Colonic mucosa (tissue), 4 donors: ENCODE results near the gene ZNF547. TPM values are rescaled to one million over a fixed set of nuclear protein-coding genes. Genes with fewer than 3 reads are reported as not detected.
A peak's percentile ranks its signal among the peaks of the same experiment; 100 is the strongest.

ENCODE experiments used
- DNase-seq: peaks from one replicate; pipeline ENCODE4 v3.0.0-alpha.2; 2020
- H3K27ac ChIP-seq: fragments of 200-600 bp; one replicate; pipeline ENCODE4 v1.8.0; 2021
- H3K27me3 ChIP-seq: fragments of 200-600 bp; one replicate; pipeline ENCODE4 v1.8.0; 2021
- H3K36me3 ChIP-seq: fragments of 200-600 bp; one replicate; pipeline ENCODE4 v1.8.0; 2021
- H3K4me1 ChIP-seq: fragments of 200-600 bp; one replicate; pipeline ENCODE4 v1.8.0; 2021; ENCODE audit warnings: mild to moderate bottlenecking
- H3K4me3 ChIP-seq: fragments of 200-600 bp; one replicate; pipeline ENCODE4 v1.8.0; 2021
- H3K9ac ChIP-seq, 2 donors: one replicate each; pipeline ENCODE4 v1.7.0; 2013; ENCODE audit warnings: control low read depth in 2 of 2, low read depth in 2 of 2, low read length in 2 of 2
- H3K9me3 ChIP-seq: fragments of 200-600 bp; one replicate; pipeline ENCODE4 v1.8.0; 2021
- intact Hi-C: fragments of 100-400 bp; cut with DNase I; formaldehyde crosslinking; loops from one replicate; pipeline ENCODE4 v1.14.1; 2022
- total RNA-seq, 2 donors: library from RNA; stranded (reverse); fragmentation: NEBNext Ultra II Directional in 1 of 2; extraction: Animal tissue kit (Norgen Biotek cat#: 25700) in 1 of 2; gene quantifications; one replicate each; pipeline ENCODE4 v1.2.1, GENCODE V29; 2021
- TF ChIP-seq, protein P1 (sequence below): fragments of 200-600 bp; IDR thresholded peaks from one replicate; pipeline ENCODE4 v1.8.0; 2022; ENCODE audit warnings: antibody characterized with exemption, mild to moderate bottlenecking
- donor health status: healthy.
- donor health status: DM: no; HTN: no; CAD: no.
- donor health status: DM: no; HTN: no; CAD: no.

ZNF547 gene
- total RNA-seq, 2 donors from 2014 or later: 1.2 to 2.3 TPM

DNA sequence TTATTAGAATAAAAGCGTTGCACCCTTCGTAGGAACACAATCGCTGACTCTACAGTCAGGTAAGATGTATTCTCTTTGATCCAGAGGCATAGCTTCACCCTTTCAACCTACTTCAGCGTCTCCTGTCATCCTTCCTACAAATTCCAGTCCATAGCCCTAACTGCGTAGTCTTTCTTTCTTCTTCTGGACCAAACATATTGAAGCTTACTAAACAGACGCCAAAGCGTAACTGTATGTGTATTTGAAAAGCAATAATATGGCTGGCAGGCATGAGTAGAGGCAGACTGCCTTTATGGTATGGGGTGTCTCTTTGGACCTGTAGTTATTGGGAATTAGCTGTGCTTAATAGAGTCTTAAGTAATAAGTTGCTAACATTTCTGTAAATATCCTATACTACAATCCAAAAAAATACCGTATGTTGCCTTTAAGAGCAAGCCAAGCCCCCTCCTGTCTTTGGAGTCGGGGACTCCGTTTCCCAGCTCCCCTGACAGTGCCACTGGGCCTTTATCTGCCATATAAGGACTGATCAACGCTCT, 25.9 kb downstream of the ZNF547 start:
- no peaks in the 10 kb centered on the region for H3K36me3 ChIP-seq
- no peaks in the 10 kb centered on the region for H3K4me1 ChIP-seq
- no peaks in the 10 kb centered on the region for H3K9me3 ChIP-seq
- intact Hi-C loops: no loop called here
- no peak for DNase-seq
- H3K9ac ChIP-seq: peak overlapping the region in 1 of 2 donors; percentile 82
- peak overlapping the region; percentile 53 for H3K4me3 ChIP-seq
- H3K27me3 ChIP-seq: no peaks in the 10 kb centered on the region
- TF ChIP-seq, protein P1, sequence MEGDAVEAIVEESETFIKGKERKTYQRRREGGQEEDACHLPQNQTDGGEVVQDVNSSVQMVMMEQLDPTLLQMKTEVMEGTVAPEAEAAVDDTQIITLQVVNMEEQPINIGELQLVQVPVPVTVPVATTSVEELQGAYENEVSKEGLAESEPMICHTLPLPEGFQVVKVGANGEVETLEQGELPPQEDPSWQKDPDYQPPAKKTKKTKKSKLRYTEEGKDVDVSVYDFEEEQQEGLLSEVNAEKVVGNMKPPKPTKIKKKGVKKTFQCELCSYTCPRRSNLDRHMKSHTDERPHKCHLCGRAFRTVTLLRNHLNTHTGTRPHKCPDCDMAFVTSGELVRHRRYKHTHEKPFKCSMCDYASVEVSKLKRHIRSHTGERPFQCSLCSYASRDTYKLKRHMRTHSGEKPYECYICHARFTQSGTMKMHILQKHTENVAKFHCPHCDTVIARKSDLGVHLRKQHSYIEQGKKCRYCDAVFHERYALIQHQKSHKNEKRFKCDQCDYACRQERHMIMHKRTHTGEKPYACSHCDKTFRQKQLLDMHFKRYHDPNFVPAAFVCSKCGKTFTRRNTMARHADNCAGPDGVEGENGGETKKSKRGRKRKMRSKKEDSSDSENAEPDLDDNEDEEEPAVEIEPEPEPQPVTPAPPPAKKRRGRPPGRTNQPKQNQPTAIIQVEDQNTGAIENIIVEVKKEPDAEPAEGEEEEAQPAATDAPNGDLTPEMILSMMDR: no peak
- peak overlapping the region; percentile 65 for H3K27ac ChIP-seq

DNA sequence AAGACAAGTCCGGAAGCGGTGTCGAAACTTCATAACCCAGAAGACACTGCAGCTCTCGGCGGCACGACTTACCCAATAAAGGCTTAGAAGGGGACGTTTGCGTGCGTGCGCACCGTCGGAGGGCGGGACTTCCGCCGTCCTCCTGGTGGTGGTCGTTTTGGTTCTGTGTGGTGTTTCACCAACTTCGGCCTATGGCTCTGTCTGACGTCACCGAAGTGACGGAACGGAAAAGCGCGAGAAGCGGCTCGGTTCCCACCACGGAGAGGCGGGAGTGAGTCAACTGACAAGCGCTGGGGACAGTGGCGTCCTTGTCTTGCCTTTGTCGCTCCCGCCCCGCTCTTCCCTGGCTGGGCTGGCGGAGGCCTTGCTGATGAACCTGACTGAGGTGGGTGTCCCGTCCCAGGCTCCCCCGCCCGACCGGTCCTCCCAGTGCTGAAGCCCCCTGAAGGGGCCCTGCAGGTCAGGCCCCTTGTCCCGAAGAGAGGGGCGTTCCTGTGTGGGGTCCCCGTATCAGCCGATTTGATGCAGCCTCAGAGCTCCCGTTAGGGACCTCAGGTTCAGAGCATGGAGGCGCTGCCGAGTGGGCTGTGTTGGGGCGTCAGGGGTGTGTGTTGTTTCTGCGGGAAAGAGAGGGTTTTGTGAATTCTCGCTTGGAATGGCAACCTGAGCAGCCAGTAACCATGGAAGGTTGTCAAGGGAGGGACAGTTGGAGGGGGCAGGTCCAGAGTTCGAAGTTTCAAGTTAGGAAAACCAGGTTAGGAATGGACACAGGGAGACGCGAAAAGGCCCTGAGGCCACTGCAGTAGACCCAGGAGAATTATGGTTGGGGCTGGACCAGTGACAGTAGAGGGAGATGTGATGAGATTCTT, 26.6 kb downstream of the ZNF547 start, which contains the start of gene ZNF548:
Gene ZNF548 (plus strand): TSS at position 125 of the 869 bp plus-strand sequence. CDS start 246 bp downstream, at position 371.
- peak; percentile 93 for DNase-seq
- Histone ChIP-seq H3K36me3 (no peaks in the 10 kb centered on the region), H3K9me3 (no peaks in the 10 kb centered on the region), H3K27ac (peak within 1 kb of the TSS; percentile 65), H3K4me1 (no peaks in the 10 kb centered on the region), H3K9ac (peak within 1 kb of the TSS; percentile 82 to 88), H3K27me3 (no peaks in the 10 kb centered on the region), H3K4me3 (peak within 1 kb of the TSS; percentile 53)
- intact Hi-C loops: no loop called here
- TF ChIP-seq, protein P1: no peak

DNA sequence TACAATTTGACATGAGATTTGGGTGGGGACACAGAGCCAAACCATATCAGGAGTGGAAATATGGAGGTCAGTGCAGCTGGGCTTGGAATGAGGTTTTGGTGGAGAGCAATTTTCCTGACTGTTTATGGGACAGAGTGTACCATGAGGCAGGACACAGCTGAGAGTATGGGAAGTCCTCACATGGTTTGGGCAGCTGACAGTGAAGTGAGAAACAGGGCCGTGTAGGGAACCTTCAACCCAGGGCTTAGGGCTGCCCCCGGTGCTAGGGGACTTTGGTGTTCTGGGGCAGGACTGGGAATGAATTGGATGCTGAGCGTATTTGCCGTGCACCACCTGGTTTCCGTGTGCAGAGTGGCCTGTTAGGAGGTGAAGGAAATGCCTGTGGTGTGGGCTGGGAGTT, 32.4 kb downstream of the ZNF547 start:
- TF ChIP-seq, protein P1: no peak
- no peak for DNase-seq
- intact Hi-C loops: no loop called here
- Histone ChIP-seq H3K36me3 (peaks cover 12% of the 10 kb centered on the region), H3K9ac (no peak overlapping the region), H3K4me1 (no peaks in the 10 kb centered on the region), H3K27ac (no peak overlapping the region), H3K4me3 (no peak overlapping the region), H3K27me3 (no peaks in the 10 kb centered on the region), H3K9me3 (no peaks in the 10 kb centered on the region)

DNA sequence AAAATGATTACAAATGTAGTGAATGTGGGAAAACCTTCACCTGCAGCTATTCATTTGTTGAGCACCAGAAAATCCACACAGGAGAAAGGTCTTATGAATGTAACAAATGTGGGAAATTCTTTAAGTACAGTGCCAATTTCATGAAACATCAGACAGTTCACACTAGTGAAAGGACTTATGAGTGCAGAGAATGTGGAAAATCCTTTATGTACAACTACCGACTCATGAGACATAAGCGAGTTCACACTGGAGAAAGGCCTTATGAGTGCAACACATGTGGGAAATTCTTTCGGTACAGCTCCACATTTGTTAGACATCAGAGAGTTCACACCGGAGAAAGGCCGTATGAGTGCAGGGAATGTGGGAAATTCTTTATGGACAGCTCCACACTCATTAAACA, 35.5 kb downstream of the ZNF547 start:
- H3K36me3 ChIP-seq: peaks cover 12% of the 10 kb centered on the region
- DNase-seq: no peak
- no peak overlapping the region for H3K27ac ChIP-seq
- no peaks in the 10 kb centered on the region for H3K4me1 ChIP-seq
- no peaks in the 10 kb centered on the region for H3K9me3 ChIP-seq
- no peak overlapping the region for H3K4me3 ChIP-seq
- H3K27me3 ChIP-seq: no peaks in the 10 kb centered on the region
- no peak overlapping the region for H3K9ac ChIP-seq
- TF ChIP-seq, protein P1: no peak
- intact Hi-C loops: no loop called here

DNA sequence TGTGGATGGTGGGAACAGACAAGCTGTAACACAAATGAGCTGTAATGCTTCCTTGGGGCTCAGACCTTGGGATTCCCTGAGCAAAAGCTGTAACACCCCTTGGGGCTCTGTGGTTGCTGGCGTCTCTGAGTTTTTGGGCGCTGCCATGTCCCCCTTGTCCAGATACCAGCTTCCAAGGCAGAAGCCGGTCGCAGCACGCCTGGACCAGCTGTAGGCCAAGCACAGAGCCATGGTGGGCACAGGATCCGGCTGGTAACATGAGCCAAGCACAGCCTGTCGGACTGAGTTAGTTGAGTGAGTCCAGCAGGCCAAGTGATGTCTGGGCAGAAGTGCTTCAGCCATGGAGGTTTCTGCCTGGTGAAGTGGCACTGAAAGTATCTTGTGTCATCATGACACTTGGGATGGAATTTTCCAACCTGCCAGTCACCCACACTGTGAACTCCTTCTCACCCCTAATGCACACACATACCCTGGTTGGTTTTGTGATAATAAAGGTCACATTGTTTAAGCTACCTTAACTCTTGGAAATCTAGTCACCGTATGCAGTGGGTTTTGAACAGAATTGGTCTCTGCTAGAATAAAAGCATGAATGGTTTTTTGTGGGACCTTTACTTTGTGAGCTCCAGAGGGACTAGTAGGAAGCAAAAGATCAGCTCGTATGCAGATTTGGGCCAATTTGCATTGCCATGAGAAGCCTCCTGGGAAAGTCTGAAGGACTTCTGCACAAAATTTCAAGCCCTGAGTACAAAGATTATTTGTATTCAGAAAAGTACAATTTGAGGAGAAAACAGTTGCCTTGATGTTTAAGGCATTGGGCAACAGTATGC, 40.6 kb downstream of the ZNF547 start:
- Histone ChIP-seq H3K9ac (no peak overlapping the region), H3K27me3 (no peaks in the 10 kb centered on the region), H3K27ac (no peak overlapping the region), H3K4me1 (no peaks in the 10 kb centered on the region), H3K4me3 (no peak overlapping the region), H3K36me3 (peaks cover under 1% of the 10 kb centered on the region), H3K9me3 (no peaks in the 10 kb centered on the region)
- intact Hi-C loops: no loop called here
- TF ChIP-seq, protein P1: no peak
- no peak for DNase-seq
